H54 (cell line): ENCODE data around the gene BCL2L12.
A peak's percentile ranks its signal among the peaks of the same experiment; 100 is the strongest.
"Not testable (repeated sequence)": the region's sequence is repeated elsewhere in the genome, so short reads cannot be mapped to it uniquely, and the experiment has no call there.

Experiments
- DNase-seq: peaks from one replicate; pipeline ENCODE4 v3.0.0; 2011; ENCODE audit warnings: low spot score, mixed read lengths; ENCODE audit not compliant: insufficient read length
- FAIRE-seq: peaks from 3 replicates; lab custom pipeline; 2011; peaks lifted over from hg19 to GRCh38; lab: Jason Lieb, UNC
- POLR2A ChIP-seq: IDR thresholded peaks from 2 replicates; pipeline ENCODE4 v1.6.1; 2011; ENCODE audit warnings: low read depth, mild to moderate bottlenecking, low read length

BCL2L12 gene

DNA sequence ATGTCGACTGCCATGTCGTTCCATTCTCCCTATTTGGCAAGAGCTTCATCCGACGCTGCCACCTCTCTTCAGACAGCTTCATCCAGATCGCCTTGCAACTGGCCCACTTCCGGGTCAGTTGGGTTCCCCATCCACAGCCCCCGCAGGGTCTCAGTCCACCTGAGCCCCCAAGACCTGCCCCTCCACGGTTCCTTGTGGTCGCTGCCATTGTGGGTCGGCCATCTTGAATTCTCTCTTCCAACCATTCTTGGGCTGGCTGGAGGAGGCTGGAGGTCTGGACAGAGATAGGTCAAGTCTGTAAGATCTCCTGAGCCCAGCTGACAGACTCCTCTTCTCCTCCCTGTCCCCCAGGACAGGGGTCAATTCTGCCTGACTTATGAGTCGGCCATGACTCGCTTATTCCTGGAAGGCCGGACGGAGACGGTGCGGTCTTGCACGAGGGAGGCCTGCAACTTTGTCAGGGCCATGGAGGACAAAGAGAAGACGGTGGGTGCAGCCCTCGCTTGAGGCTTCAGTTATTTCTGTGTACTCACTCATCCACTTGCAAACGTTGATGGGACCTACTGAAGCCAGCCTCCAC is 44.7 kb downstream of the BCL2L12 start:
- TF ChIP-seq POLR2A = no peak
- FAIRE-seq (no peak), DNase-seq (no peak)

DNA sequence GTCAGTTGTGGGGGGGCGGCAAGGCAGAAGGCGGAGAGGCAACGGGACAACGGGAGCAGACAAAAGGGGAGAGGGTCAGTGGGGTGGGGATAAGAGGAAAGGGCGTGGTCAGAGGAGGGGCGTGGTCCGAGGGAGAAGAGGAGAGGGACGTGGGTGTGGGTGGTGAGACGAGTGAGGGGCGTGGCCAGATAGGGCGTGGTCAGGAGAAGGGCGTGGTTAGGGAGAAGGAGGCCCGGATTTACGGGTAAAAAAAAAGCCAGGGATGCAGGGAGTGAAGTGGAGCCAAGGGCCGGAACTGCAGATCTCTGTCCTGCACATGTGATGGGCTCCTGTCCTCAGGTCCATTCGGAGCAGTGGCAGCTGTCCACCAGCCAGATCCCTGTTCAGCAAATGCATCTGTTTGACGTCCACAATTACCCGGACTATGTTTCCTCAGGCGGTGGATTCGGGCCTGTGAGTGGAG is 46.7 kb downstream of the BCL2L12 start:
- DNase-seq = peak; percentile 68
- no peak for TF ChIP-seq POLR2A
- no peak for FAIRE-seq

DNA sequence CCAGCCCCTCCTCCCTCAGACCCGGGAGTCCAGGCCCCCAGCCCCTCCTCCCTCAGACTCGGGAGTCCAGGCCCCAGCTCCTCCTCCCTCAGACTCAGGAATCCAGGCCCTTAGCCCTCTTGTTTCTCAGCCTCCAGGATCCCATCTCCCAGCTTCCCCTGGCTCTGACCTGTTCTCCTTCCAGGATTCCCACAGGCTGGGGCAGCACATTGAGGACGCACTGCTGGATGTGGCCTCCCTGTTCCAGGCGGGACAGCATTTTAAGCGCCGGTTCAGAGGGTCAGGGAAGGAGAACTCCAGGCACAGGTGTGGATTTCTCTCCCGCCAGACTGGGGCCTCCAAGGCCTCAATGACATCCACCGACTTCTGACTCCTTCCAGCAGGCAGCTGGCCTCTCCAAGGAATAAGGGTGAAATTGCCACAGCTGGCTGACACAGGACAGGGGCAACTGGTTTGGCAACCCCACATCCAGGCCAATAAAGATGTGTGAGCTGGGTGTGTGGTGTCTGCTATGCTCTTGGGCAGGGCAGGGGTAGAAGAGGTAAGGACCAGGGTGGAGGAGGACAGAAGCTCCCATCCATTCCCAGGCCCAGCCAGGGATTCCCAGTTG is 47.6 kb downstream of the BCL2L12 start:
- TF ChIP-seq POLR2A = no peak
- FAIRE-seq (no peak), DNase-seq (no peak)

DNA sequence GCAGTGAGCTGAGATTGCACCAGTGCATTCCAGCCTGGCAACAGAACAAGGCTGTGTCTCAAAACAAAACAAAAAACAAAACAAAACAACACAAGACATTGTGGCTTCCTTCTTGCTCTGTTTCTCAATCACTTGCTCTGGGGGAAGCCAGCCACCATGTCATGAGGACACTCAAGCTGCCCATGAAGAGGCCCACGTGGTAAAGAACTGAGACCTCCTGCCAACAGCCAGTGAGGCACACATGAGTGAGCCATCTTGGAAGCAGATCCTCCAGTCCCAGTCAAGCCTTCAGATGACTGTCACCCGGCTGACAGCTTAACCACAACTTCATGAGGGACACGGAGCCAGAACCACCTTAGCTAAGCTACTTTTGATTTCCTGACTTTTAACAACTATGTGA is 50.4 kb downstream of the BCL2L12 start:
- TF ChIP-seq POLR2A = no peak
- no peak for DNase-seq
- no peak for FAIRE-seq

DNA sequence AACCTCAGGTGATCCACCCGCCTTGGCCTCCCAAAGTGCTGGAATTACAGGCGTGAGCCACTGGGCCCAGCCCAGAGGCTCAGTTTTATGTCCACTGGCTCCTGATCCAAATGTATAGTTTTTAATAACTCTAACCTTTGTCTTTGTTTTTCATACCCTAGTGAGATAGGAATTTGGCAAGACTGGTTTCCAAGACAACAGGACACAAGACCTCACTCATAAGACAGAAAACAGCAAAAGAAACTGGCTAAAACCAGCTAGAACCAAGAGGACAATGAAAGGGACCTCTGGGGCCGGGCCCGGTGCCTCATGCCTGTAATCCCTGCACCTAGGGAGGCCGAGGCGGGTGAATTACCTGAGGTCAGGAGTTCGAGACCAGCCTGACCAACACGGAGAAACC is 52.8 kb downstream of the BCL2L12 start:
- FAIRE-seq (no peak), DNase-seq (no peak)
- no peak for TF ChIP-seq POLR2A

DNA sequence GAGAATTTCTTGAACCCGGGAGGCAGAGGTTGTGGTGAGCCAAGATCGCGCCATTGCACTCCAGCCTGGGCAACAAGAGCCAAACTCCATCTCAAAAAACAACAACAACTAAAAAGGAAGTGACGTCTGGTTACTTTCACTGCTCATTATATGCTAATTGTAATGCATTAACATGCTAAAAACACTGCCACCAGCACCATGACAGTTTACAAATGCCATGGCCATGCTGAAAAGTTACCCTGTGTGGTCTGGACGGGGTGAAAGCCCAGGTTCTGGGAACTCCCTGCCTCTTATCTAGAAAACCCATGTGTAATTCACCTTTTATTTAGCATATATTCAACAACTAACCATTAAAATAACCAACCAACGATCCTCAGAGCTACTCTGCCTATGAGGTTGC is 53.3 kb downstream of the BCL2L12 start:
- no peak for FAIRE-seq

DNA sequence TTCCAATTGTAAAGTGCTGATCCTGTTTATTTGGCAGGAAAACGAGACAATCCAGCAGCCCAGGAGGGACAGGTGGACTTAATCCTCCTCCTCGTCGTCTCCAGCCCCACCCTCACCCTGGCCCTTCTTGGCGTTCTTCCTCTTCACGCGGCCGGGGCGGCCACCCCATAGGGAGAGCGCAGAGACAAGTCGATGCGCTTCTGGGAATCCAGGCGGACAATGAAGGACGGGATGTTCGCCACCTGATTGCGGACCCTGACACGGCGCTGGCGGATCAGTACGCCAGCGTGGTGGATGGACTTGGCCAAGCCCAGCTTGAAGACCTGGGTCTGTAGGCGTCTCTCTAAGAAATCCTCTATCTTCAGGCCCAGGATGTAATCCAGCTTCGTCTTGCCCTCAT is 53.7 kb downstream of the BCL2L12 start:
- FAIRE-seq, DNase-seq: not testable (repeated sequence)

More for the DNA sequence above, 53.3 kb downstream of the BCL2L12 start:
- DNase-seq = no peak
- TF ChIP-seq POLR2A = no peak
